Loucy (cell line): ENCODE measurements around the gene TFEB.

ENCODE experiments used
- H2AFZ ChIP-seq: fragments of 200-600 bp; sonication (generic); 2 replicates; pipeline ENCODE4 v1.6.0; 2016; ENCODE audit warnings: antibody characterized with exemption, mild to moderate bottlenecking, low read length, moderate library complexity
- H3F3A ChIP-seq: fragments of 200-600 bp; 2 replicates; pipeline ENCODE4 v1.6.0; 2016; ENCODE audit warnings: antibody characterized with exemption, low read depth, mild to moderate bottlenecking
- H3K27me3 ChIP-seq: fragments of 200-600 bp; sonication (generic); 2 replicates; pipeline ENCODE4 v1.6.1; 2014; ENCODE audit warnings: low read length, mild to moderate bottlenecking; ENCODE audit not compliant: insufficient read depth, poor library complexity, severe bottlenecking
- H3K36me3 ChIP-seq: fragments of 200-600 bp; sonication (generic); 2 replicates; pipeline ENCODE4 v1.6.1; 2016; ENCODE audit warnings: low read length; ENCODE audit not compliant: insufficient read depth
- H3K4me1 ChIP-seq: fragments of 200-600 bp; sonication (generic); 2 replicates; pipeline ENCODE4 v1.5.1; 2014; ENCODE audit warnings: low read length, mild to moderate bottlenecking; ENCODE audit not compliant: insufficient read depth, poor library complexity, severe bottlenecking
- H3K4me2 ChIP-seq: fragments of 200-600 bp; sonication (generic); 2 replicates; pipeline ENCODE4 v1.6.0; 2014; ENCODE audit warnings: antibody characterized with exemption, low read length, low read depth, mild to moderate bottlenecking; ENCODE audit not compliant: poor library complexity, severe bottlenecking
- H3K4me3 ChIP-seq: fragments of 200-600 bp; sonication (generic); 2 replicates; pipeline ENCODE4 v1.5.1; 2014; ENCODE audit warnings: low read length, mild to moderate bottlenecking, mixed read lengths; ENCODE audit not compliant: poor library complexity, severe bottlenecking
- H3K79me2 ChIP-seq: fragments of 200-600 bp; sonication (generic); 2 replicates; pipeline ENCODE4 v1.6.1; 2014; ENCODE audit warnings: low read length; ENCODE audit not compliant: insufficient read depth
- H3K9ac ChIP-seq: fragments of 200-600 bp; sonication (generic); 2 replicates; pipeline ENCODE4 v1.6.0; 2014; ENCODE audit warnings: mild to moderate bottlenecking, low read depth, low read length, moderate library complexity; ENCODE audit not compliant: poor library complexity, severe bottlenecking
- H3K9me2 ChIP-seq: fragments of 200-600 bp; sonication (generic); replicated peaks from 2 replicates; pipeline ENCODE4 v1.6.1; 2016; ENCODE audit warnings: low read depth, low read length, mixed read lengths
- H3K9me3 ChIP-seq: fragments of 200-600 bp; sonication (generic); 2 replicates; pipeline ENCODE4 v1.6.1; 2014; ENCODE audit warnings: mild to moderate bottlenecking, antibody characterized with exemption, low read length, low read depth; ENCODE audit not compliant: insufficient read depth
- H4K20me1 ChIP-seq: fragments of 200-600 bp; sonication (generic); 2 replicates; pipeline ENCODE4 v1.6.0; 2014; ENCODE audit warnings: antibody characterized with exemption, low read length, mild to moderate bottlenecking; ENCODE audit not compliant: insufficient read depth, poor library complexity, severe bottlenecking
- EZH2phosphoT487 ChIP-seq: fragments of 200-600 bp; IDR thresholded peaks from 2 replicates; pipeline ENCODE4 v1.6.1; 2018; ENCODE audit warnings: antibody characterized with exemption, mild to moderate bottlenecking, moderate library complexity, borderline replicate concordance
- TF ChIP-seq, protein P1 (sequence below): fragments of 200-600 bp; sonication (generic); conservative IDR thresholded peaks from 2 replicates; pipeline ENCODE4 v1.5.1; 2014; ENCODE audit warnings: mild to moderate bottlenecking, antibody characterized with exemption, low read length

TFEB gene

DNA sequence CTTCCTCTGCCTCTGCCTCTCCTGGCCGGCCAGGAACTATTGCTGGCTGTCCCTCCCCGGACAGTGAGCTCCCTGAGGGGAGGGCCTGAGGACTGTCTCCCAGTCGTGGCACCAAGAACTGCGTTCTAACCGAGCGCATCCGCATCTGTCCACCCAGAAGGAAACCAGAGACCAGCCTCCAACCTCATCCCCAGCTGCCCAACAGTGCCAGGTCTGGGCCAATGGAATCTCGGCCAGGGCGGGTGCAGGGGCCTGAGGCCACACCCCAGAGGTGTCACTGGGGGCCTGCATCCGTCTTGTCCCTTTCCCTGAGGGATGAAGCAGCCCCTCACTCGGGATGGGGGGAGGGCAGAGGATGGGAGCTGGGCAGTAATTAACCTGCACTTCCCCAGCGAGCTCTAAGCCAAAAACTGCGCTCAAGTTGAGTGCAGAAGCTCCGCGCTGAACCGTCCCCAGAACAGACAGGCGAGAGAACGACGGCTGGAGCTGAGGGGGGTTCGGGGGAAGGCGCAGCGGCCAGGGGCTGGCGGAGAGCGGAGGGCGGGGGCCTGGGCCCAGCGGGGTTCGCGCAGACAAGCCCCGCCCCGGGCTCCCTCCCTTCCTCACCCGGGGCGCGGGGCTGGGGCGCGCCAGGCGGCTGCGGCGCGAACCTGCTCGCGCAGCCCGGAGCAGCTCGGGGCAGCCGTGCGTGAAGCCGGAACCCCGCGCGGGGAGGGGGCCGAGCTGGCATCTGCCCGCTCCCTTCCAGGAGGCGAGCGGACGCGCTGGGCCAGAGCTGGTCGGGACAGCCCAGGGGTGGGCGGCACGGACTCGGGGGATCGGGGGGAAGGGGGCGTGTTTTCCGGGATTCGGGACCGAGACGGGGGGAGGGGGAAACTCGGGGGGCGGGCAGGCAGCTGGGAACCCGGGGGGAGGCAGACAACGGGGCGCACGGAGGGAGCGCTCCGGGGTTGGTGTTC is 1.4 kb downstream of the TFEB start:
- Histone ChIP-seq H2AFZ (peak overlapping the region; percentile 88), H3K9me3 (no peaks in the 10 kb centered on the region), H3K79me2 (peaks cover 8% of the 10 kb centered on the region; the same call in 1 of the 2 replicates), H3K4me3 (peak overlapping the region; percentile 72), H3F3A (no peaks in the 10 kb centered on the region), H4K20me1 (no peaks in the 10 kb centered on the region), H3K4me1 (peaks cover 52% of the 10 kb centered on the region), H3K9ac (peak overlapping the region; percentile 63), H3K9me2 (no peaks in the 10 kb centered on the region), H3K36me3 (no peaks in the 10 kb centered on the region), H3K4me2 (peak overlapping the region; percentile 75), H3K27me3 (no peaks in the 10 kb centered on the region)
- TF ChIP-seq, protein P1, sequence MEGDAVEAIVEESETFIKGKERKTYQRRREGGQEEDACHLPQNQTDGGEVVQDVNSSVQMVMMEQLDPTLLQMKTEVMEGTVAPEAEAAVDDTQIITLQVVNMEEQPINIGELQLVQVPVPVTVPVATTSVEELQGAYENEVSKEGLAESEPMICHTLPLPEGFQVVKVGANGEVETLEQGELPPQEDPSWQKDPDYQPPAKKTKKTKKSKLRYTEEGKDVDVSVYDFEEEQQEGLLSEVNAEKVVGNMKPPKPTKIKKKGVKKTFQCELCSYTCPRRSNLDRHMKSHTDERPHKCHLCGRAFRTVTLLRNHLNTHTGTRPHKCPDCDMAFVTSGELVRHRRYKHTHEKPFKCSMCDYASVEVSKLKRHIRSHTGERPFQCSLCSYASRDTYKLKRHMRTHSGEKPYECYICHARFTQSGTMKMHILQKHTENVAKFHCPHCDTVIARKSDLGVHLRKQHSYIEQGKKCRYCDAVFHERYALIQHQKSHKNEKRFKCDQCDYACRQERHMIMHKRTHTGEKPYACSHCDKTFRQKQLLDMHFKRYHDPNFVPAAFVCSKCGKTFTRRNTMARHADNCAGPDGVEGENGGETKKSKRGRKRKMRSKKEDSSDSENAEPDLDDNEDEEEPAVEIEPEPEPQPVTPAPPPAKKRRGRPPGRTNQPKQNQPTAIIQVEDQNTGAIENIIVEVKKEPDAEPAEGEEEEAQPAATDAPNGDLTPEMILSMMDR = no peak
- no peak for TF ChIP-seq EZH2phosphoT487

DNA sequence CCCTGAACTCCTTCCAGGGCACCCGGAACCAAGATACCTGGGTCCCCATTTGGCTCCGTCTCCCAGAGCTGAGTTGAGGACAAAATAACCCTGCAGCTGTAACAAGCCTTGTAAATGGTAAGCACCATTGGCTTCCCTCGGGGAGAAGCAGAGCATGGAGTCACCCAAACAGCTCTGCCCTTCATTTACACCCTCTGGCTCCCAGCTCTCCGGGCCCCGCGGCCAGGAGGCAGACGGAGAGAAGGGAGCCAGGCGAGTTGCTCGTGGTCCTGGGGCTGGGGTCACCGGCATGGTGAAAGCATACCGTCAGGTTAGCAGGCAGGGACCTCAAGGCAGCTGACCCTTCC is 2.1 kb downstream of the TFEB start:
- TF ChIP-seq, protein P1 = no peak
- no peak for TF ChIP-seq EZH2phosphoT487
- H3K4me1 ChIP-seq = peaks cover 52% of the 10 kb centered on the region
- H3K79me2 ChIP-seq = peaks cover 8% of the 10 kb centered on the region; the same call in 1 of the 2 replicates

DNA sequence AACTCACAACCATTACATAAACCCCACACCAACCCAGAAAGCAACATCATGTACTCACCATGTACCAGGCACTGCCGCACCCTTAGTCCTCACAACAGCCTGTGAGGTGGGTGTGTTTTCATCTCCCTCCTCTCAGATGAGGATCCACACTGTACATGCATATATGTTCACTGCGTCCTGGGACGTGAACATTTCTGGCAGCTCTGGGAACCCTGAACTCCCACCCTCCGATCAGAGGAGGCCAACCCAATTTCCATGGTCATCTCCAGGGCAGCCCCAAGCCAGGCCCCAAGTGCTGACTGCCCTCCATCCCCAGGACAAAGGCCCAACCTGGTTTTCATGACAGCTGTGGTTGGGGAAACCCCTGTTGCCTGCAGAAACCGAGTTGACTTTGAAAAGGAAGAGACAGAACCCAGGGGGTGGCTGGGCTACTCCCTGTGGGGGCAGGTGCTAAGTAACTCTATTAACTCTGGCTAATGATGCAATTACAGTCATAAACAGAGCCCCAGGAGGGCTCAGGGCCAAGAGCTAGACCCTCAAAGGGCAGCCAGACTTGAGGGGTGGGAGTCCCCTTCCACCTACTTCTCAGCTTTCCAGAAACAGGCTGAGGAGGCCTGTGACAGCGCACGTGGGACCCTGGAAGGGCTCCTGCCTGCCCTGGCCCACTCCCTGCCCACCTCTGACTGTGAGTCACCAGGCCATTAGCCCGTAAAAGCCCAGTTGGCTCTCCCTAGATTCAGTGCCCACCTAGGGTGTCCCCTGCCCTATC is 2.6 kb downstream of the TFEB start:
- H3K27me3 ChIP-seq = no peaks in the 10 kb centered on the region
- peaks cover 52% of the 10 kb centered on the region for H3K4me1 ChIP-seq
- no peaks in the 10 kb centered on the region for H3K9me2 ChIP-seq
- H3K9me3 ChIP-seq = no peaks in the 10 kb centered on the region
- no peak overlapping the region for H2AFZ ChIP-seq
- peak overlapping the region; percentile 75 for H3K4me2 ChIP-seq
- H3K36me3 ChIP-seq = no peaks in the 10 kb centered on the region
- H3F3A ChIP-seq = no peaks in the 10 kb centered on the region
- peak overlapping the region; percentile 72 for H3K4me3 ChIP-seq
- H4K20me1 ChIP-seq = no peaks in the 10 kb centered on the region
- H3K9ac ChIP-seq = peak overlapping the region; percentile 63
- peaks cover 8% of the 10 kb centered on the region; the same call in 1 of the 2 replicates for H3K79me2 ChIP-seq
- TF ChIP-seq, protein P1 = no peak
- TF ChIP-seq EZH2phosphoT487 = no peak

More for the DNA sequence above, 2.1 kb downstream of the TFEB start:
- H4K20me1 ChIP-seq = no peaks in the 10 kb centered on the region
- H3K4me3 ChIP-seq = peak overlapping the region; percentile 72
- H3K9me3 ChIP-seq = no peaks in the 10 kb centered on the region
- H3K4me2 ChIP-seq = peak overlapping the region; percentile 75
- H3K36me3 ChIP-seq = no peaks in the 10 kb centered on the region
- no peaks in the 10 kb centered on the region for H3K9me2 ChIP-seq
- H2AFZ ChIP-seq = peak overlapping the region; percentile 77; the same call in 1 of the 2 replicates
- H3K27me3 ChIP-seq = no peaks in the 10 kb centered on the region
- H3K9ac ChIP-seq = peak overlapping the region; percentile 63
- H3F3A ChIP-seq = no peaks in the 10 kb centered on the region
